WTC11 (cell line): ENCODE data around the gene TMEM190.

Experiments
- ATF3 ChIP-seq: sonication (generic); formaldehyde crosslinking; conservative IDR thresholded peaks from 2 replicates; pipeline ENCODE4 v1.8.1; 2022; ENCODE audit warnings: mild to moderate bottlenecking, missing genetic modification reagents
- CTCF ChIP-seq: fragments of 200-600 bp; IDR thresholded peaks from 2 replicates; pipeline ENCODE4 v1.8.0; 2022; ENCODE audit warnings: antibody characterized with exemption
- ERG ChIP-seq: fragments of 250-450 bp; sonication (Bioruptor Pico); IDR thresholded peaks from 2 replicates; pipeline ENCODE4 v1.8.0; 2021; ENCODE audit warnings: mild to moderate bottlenecking
- FOXP4 ChIP-seq: sonication (generic); formaldehyde crosslinking; IDR thresholded peaks from 2 replicates; pipeline ENCODE4 v1.8.0; 2022; ENCODE audit warnings: mild to moderate bottlenecking, missing genetic modification reagents
- MAX ChIP-seq: sonication (generic); formaldehyde crosslinking; IDR thresholded peaks from 2 replicates; pipeline ENCODE4 v1.8.0; 2022; ENCODE audit warnings: mild to moderate bottlenecking, missing genetic modification reagents
- MXD4 ChIP-seq: fragments of 250-450 bp; sonication (Bioruptor Pico); IDR thresholded peaks from 2 replicates; pipeline ENCODE4 v1.8.0; 2021; ENCODE audit warnings: mild to moderate bottlenecking, moderate library complexity, borderline replicate concordance
- OVOL2 ChIP-seq: fragments of 250-450 bp; sonication (Bioruptor Pico); IDR thresholded peaks from 2 replicates; pipeline ENCODE4 v1.9.0; 2021; ENCODE audit warnings: mild to moderate bottlenecking, borderline replicate concordance
- PREB ChIP-seq: sonication (generic); formaldehyde crosslinking; IDR thresholded peaks from 2 replicates; pipeline ENCODE4 v1.8.1; 2022; ENCODE audit warnings: mild to moderate bottlenecking, missing genetic modification reagents, moderate library complexity, borderline replicate concordance
- TEAD4 ChIP-seq: sonication (generic); formaldehyde crosslinking; IDR thresholded peaks from 2 replicates; pipeline ENCODE4 v1.8.0; 2022; ENCODE audit warnings: mild to moderate bottlenecking, missing genetic modification reagents

GRCh38 chr19:55386493-55386971 is 9.9 kb downstream of the TMEM190 start:
- TF ChIP-seq ERG: no peak
- no peak for TF ChIP-seq CTCF
- TF ChIP-seq TEAD4 (CRISPR knock-in tag): no peak
- TF ChIP-seq PREB (CRISPR knock-in tag): no peak
- no peak for TF ChIP-seq FOXP4 (CRISPR knock-in tag)
- no peak for TF ChIP-seq MAX
- no peak for TF ChIP-seq OVOL2
- TF ChIP-seq ATF3 (CRISPR knock-in tag): no peak
- no peak for TF ChIP-seq MXD4 (CRISPR knock-in tag)
